ENCODE data around the gene FAM217B. TPM values are rescaled to one million over a fixed set of nuclear protein-coding genes. Genes with fewer than 3 reads are reported as not detected.

The FAM217B gene
- total and polyA plus RNA-seq, 7 donors, result 1.8 to 19.7 (median 8.3) TPM

DNA sequence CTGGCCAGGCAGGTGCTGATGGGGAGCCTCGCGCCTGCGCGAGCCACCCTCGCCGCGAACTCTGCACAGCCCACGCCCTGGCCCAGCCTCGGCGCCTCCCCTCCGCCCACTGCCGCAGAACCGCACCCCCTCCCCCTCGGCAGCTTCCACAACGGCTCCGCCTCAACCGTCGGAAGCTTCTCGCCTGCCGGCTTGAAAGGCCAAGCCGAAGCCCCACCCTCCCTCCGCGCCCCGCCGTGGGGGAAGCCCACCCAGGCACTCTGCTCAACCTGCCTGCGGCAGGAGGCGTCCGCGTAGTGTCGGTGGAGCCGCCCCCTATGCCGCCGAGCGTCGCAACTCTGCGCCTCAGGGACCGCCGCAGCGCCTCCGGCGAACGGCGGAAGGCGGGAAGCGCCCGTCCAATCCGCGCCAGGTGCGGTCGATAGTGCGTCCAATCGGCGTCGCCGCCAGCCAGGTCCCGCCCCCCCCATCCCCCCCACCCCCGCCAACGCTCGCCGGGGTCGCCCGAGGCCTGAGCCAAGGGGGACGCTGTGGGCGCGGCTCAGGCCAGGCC, 6.8 kb upstream of the FAM217B start, which contains the start of gene SYCP2:
SYCP2 (minus strand) TSS at position 342 of the 553 bp plus-strand sequence. CDS start 11,224 bp downstream, outside the sequence.
- Histone ChIP-seq H3K4me1 (peaks cover 0 to 32% (median 27%) of the 10 kb centered on the region in 4 donors), H3K4me3 (peak within 1 kb of the TSS; percentile 53 to 82 (median 65)), H3K27me3 (no peaks in the 10 kb centered on the region), H3K27ac (peak within 1 kb of the TSS; percentile 73 to 85 (median 82)), H3K9me3 (no peaks in the 10 kb centered on the region), H3K36me3 (no peaks in the 10 kb centered on the region)
- intact Hi-C loops (cut with DNase I), result no loop called here
- no peak for TF ChIP-seq POLR2AphosphoS5 (IDR thresholded peaks at IDR 0.05)
- TF ChIP-seq, protein P1, sequence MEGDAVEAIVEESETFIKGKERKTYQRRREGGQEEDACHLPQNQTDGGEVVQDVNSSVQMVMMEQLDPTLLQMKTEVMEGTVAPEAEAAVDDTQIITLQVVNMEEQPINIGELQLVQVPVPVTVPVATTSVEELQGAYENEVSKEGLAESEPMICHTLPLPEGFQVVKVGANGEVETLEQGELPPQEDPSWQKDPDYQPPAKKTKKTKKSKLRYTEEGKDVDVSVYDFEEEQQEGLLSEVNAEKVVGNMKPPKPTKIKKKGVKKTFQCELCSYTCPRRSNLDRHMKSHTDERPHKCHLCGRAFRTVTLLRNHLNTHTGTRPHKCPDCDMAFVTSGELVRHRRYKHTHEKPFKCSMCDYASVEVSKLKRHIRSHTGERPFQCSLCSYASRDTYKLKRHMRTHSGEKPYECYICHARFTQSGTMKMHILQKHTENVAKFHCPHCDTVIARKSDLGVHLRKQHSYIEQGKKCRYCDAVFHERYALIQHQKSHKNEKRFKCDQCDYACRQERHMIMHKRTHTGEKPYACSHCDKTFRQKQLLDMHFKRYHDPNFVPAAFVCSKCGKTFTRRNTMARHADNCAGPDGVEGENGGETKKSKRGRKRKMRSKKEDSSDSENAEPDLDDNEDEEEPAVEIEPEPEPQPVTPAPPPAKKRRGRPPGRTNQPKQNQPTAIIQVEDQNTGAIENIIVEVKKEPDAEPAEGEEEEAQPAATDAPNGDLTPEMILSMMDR (IDR thresholded peaks at IDR 0.05), result no peak
- no peak for TF ChIP-seq EP300 (IDR thresholded peaks at IDR 0.05)
- TF ChIP-seq POLR2A (IDR thresholded peaks at IDR 0.05), result no peak
- WGBS, 2 donors, result 37 to 41% methylated on average over 65 of the region's 65 CpGs
- DNase-seq, result peak; percentile 75

DNA sequence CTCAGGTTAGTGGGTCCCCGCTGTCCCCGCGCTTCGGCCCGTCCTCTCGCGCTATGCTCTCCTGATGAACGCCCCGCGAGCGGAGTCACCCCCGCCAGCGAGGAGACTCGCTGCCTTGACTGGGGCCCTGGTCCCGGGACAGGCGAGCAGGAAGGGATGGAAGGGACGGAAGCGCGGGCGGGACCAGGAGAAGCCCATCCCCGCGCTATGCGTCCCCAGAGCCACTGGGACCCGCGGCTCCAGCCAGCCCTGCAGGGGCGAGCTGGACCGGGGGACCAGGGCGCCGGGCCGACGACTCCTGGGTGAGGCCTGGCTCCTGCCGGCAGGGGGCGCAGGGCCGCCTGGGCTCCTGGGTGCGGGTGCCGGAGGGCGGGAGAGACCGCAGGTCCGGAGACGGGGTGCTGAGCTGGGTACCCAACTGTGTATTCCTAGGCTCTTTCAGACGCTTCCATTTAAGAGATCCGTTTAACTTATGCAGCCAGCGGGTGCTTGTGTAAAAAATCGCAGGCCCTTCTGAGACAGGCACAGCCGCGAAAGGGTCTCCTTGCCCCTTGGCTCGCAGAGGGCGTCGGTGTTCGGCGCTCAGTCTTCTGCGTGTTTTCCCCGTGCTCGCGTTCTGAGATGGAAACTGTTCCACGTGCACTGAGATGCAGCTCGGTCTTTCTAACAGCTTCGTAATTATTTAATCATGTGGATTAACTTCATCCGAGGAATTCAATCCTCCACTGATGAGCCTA, 6.2 kb upstream of the FAM217B start:
- H3K27ac ChIP-seq, result peak overlapping the region; percentile 73 to 85 (median 82)
- peak; percentile 90 for DNase-seq
- WGBS, 2 donors, result 6 to 8% methylated on average over 59 of the region's 59 CpGs
- H3K9me3 ChIP-seq, result no peaks in the 10 kb centered on the region
- TF ChIP-seq, protein P1 (IDR thresholded peaks at IDR 0.05), result peak; percentile 73 to 98 (median 88)
- no peak for TF ChIP-seq POLR2A (IDR thresholded peaks at IDR 0.05)
- TF ChIP-seq POLR2AphosphoS5 (IDR thresholded peaks at IDR 0.05), result no peak
- intact Hi-C loops (cut with DNase I), result no loop called here
- no peaks in the 10 kb centered on the region for H3K27me3 ChIP-seq
- H3K36me3 ChIP-seq, result no peaks in the 10 kb centered on the region
- H3K4me1 ChIP-seq, result peaks cover 0 to 38% (median 34%) of the 10 kb centered on the region in 4 donors
- peak overlapping the region; percentile 53 to 82 (median 65) for H3K4me3 ChIP-seq

DNA sequence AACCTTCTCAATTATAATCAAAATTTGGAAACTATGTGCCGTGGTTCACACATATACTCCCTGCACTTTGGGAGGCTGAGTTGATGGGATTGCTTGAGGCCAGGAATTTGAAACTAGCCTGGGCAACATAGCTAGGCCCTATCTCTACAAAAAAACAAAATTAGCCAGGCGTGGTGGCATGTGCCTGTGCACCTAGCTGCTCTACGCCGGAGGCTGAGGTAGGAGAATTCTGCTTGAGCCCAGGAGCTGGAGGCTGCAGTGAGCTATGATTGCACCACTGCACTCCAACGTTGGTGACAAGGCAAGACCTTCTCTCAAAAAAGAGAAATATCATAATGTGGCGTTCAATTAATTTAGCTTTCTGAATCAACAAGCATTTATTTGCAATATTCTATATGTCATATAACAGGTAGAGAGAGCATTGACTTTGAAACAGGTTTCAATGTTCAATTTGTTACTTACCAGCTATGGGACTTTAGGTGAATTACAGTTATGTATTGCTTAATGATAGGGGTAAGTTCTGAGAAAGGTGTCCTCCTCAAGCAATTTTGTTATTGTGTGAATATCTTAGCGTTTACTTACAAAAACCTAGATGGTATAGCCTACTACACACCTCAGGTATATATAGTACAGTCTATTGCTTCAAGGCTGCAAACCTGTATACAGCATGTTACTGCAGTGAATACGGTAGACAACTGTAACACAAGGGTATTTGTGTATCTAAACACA, 4.6 kb upstream of the FAM217B start:
- Histone ChIP-seq H3K4me3 (no peak overlapping the region), H3K4me1 (peaks cover 0 to 43% (median 39%) of the 10 kb centered on the region in 4 donors), H3K9me3 (no peaks in the 10 kb centered on the region), H3K27ac (no peak overlapping the region), H3K27me3 (no peaks in the 10 kb centered on the region), H3K36me3 (no peaks in the 10 kb centered on the region)
- TF ChIP-seq POLR2AphosphoS5 (IDR thresholded peaks at IDR 0.05), result no peak
- no peak for TF ChIP-seq EP300 (IDR thresholded peaks at IDR 0.05)
- TF ChIP-seq, protein P1 (IDR thresholded peaks at IDR 0.05), result no peak
- no peak for TF ChIP-seq POLR2A (IDR thresholded peaks at IDR 0.05)
- intact Hi-C loops (cut with DNase I), result no loop called here
- DNase-seq, result no peak
- WGBS, 2 donors, result 90 to 92% methylated on average over 8 of the region's 8 CpGs

DNA sequence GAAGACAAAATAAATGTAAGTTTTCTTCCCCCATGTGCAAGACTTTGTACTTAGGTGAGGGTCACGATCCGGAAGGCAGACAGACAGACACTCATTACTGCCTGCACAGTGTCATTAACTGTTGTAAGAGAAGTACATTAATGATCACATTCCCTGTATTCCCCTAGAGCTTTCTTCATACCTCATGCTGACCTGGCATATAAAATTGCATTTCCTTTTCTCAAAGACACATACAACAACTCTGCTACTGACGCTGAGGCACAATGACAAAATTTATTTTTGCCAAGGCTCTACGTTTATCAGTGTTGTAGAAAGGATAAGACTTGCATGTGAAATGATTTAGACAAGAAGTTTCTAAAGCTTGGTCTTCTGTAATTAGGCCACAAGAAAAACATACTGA, 3.8 kb upstream of the FAM217B start:
- TF ChIP-seq POLR2AphosphoS5 (IDR thresholded peaks at IDR 0.05) (no peak), POLR2A (IDR thresholded peaks at IDR 0.05) (no peak), EP300 (IDR thresholded peaks at IDR 0.05) (no peak)
- TF ChIP-seq, protein P1 (IDR thresholded peaks at IDR 0.05), result no peak
- no peaks in the 10 kb centered on the region for H3K27me3 ChIP-seq
- intact Hi-C loops (cut with DNase I), result no loop called here
- H3K9me3 ChIP-seq, result no peaks in the 10 kb centered on the region
- H3K27ac ChIP-seq, result no peak overlapping the region
- H3K36me3 ChIP-seq, result no peaks in the 10 kb centered on the region
- no peak overlapping the region for H3K4me3 ChIP-seq
- DNase-seq, result no peak
- WGBS, 2 donors, result 77 to 83% methylated on average over 4 of the region's 4 CpGs
- H3K4me1 ChIP-seq, result peaks cover 0 to 49% (median 43%) of the 10 kb centered on the region in 4 donors

Data from sigmoid colon (tissue), 7 donors.